Putamen (tissue), 1 donor: ENCODE results near the gene HEATR9.

ENCODE experiments used
- DNase-seq: peaks from one replicate; pipeline ENCODE4 v3.0.0-alpha.2; 2016; ENCODE audit warnings: low spot score

The HEATR9 gene

GRCh38 chr17:35866341-35866950 is 2.2 kb downstream of the HEATR9 start:
- DNase-seq, result no peak

GRCh38 chr17:35865412-35866340 is 3.0 kb downstream of the HEATR9 start:
- no peak for DNase-seq

- DNase-seq, result no peak
These were observed 3.8 kb downstream of the HEATR9 start for GRCh38 chr17:35864853-35865252.

- DNase-seq, result no peak
These were observed 12.1 kb downstream of the HEATR9 start for GRCh38 chr17:35856603-35857002.

- no peak for DNase-seq
These were observed 12.7 kb downstream of the HEATR9 start for GRCh38 chr17:35855965-35856364.

GRCh38 chr17:35849469-35850348 is 19.0 kb downstream of the HEATR9 start:
- peak; percentile 49 for DNase-seq

- no peak for DNase-seq
These were observed 20.9 kb downstream of the HEATR9 start for GRCh38 chr17:35847633-35848373.

GRCh38 chr17:35847006-35847405 is 21.7 kb downstream of the HEATR9 start:
- no peak for DNase-seq

GRCh38 chr17:35846055-35846809 is 22.5 kb downstream of the HEATR9 start:
- DNase-seq, result no peak

- no peak for DNase-seq
These were observed 24.1 kb downstream of the HEATR9 start for GRCh38 chr17:35844547-35844946.

- DNase-seq, result no peak
These were observed 25.0 kb downstream of the HEATR9 start for GRCh38 chr17:35843698-35844097.

GRCh38 chr17:35842239-35842638 is 26.5 kb downstream of the HEATR9 start:
- DNase-seq, result peak; percentile 53

- DNase-seq, result no peak
These were observed 27.2 kb downstream of the HEATR9 start for GRCh38 chr17:35841505-35841904.

GRCh38 chr17:35841101-35841500 is 27.6 kb downstream of the HEATR9 start:
- DNase-seq, result no peak

GRCh38 chr17:35825206-35825605 is 43.5 kb downstream of the HEATR9 start:
- DNase-seq, result no peak

GRCh38 chr17:35821308-35821707 is 47.4 kb downstream of the HEATR9 start:
- no peak for DNase-seq

- DNase-seq, result no peak
These were observed 49.2 kb downstream of the HEATR9 start for GRCh38 chr17:35819455-35819854.

- DNase-seq, result no peak
These were observed 51.5 kb downstream of the HEATR9 start for GRCh38 chr17:35817196-35817595.

GRCh38 chr17:35816723-35817122 is 52.0 kb downstream of the HEATR9 start:
- no peak for DNase-seq

- no peak for DNase-seq
These were observed 56.2 kb downstream of the HEATR9 start for GRCh38 chr17:35812456-35812855.

- no peak for DNase-seq
These were observed 56.9 kb downstream of the HEATR9 start for GRCh38 chr17:35811759-35812158.
